WTC11 (cell line): Measurements from ENCODE around the gene TSPAN31. TPM values are rescaled to one million over a fixed set of nuclear protein-coding genes. Genes with fewer than 3 reads are reported as not detected.

Experiments
- AFF4 ChIP-seq: sonication (generic); formaldehyde crosslinking; IDR thresholded peaks from 2 replicates; pipeline ENCODE4 v1.8.1; 2023; ENCODE audit warnings: mild to moderate bottlenecking, missing genetic modification reagents, borderline replicate concordance
- ATF6 ChIP-seq: sonication (generic); formaldehyde crosslinking; IDR thresholded peaks from 2 replicates; pipeline ENCODE4 v1.8.1; 2023; ENCODE audit warnings: mild to moderate bottlenecking, missing genetic modification reagents
- CDX4 ChIP-seq: fragments of 250-450 bp; sonication (Bioruptor Pico); IDR thresholded peaks from 2 replicates; pipeline ENCODE4 v1.9.0; 2021; ENCODE audit warnings: moderate library complexity, mild to moderate bottlenecking, inconsistent platforms, borderline replicate concordance
- CTCF ChIP-seq: fragments of 200-600 bp; IDR thresholded peaks from 2 replicates; pipeline ENCODE4 v1.8.0; 2022; ENCODE audit warnings: antibody characterized with exemption
- FOXJ3 ChIP-seq: sonication (generic); formaldehyde crosslinking; IDR thresholded peaks from 2 replicates; pipeline ENCODE4 v1.9.0; 2021; ENCODE audit warnings: missing genetic modification reagents, mild to moderate bottlenecking, borderline replicate concordance
- FOXP1 ChIP-seq: sonication (generic); formaldehyde crosslinking; IDR thresholded peaks from 2 replicates; pipeline ENCODE4 v1.8.0; 2022; ENCODE audit warnings: missing genetic modification reagents, mild to moderate bottlenecking, moderate library complexity, borderline replicate concordance
- JAZF1 ChIP-seq: fragments of 250-450 bp; sonication (Bioruptor Pico); IDR thresholded peaks from 2 replicates; pipeline ENCODE4 v1.9.0; 2021; ENCODE audit warnings: moderate library complexity, mild to moderate bottlenecking, inconsistent platforms
- NR3C1 ChIP-seq: sonication (generic); formaldehyde crosslinking; conservative IDR thresholded peaks from 2 replicates; pipeline ENCODE4 v1.8.1; 2023; ENCODE audit warnings: low read depth, mild to moderate bottlenecking, missing genetic modification reagents
- PRDM15 ChIP-seq: sonication (generic); formaldehyde crosslinking; IDR thresholded peaks from 2 replicates; pipeline ENCODE4 v1.8.0; 2022; ENCODE audit warnings: missing genetic modification reagents
- RELA ChIP-seq: sonication (generic); formaldehyde crosslinking; IDR thresholded peaks from 2 replicates; pipeline ENCODE4 v1.8.1; 2022; ENCODE audit warnings: missing genetic modification reagents, mild to moderate bottlenecking, borderline replicate concordance
- SMAD4 ChIP-seq: sonication (generic); formaldehyde crosslinking; IDR thresholded peaks from 2 replicates; pipeline ENCODE4 v1.8.0; 2022; ENCODE audit warnings: mild to moderate bottlenecking, missing genetic modification reagents
- SOX15 ChIP-seq: fragments of 250-450 bp; sonication (Bioruptor Pico); IDR thresholded peaks from 2 replicates; pipeline ENCODE4 v1.9.0; 2021; ENCODE audit warnings: mild to moderate bottlenecking
- TP53 ChIP-seq: sonication (generic); formaldehyde crosslinking; IDR thresholded peaks from 2 replicates; pipeline ENCODE4 v1.8.1; 2023; ENCODE audit warnings: mild to moderate bottlenecking, missing genetic modification reagents
- ZMAT4 ChIP-seq: fragments of 250-450 bp; sonication (Bioruptor Pico); IDR thresholded peaks from 2 replicates; pipeline ENCODE4 v1.9.0; 2021; ENCODE audit warnings: mild to moderate bottlenecking
- ZNF219 ChIP-seq: sonication (generic); formaldehyde crosslinking; IDR thresholded peaks from 2 replicates; pipeline ENCODE4 v1.8.0; 2023; ENCODE audit warnings: missing genetic modification reagents, mild to moderate bottlenecking, borderline replicate concordance
- ZNF425 ChIP-seq: fragments of 250-450 bp; sonication (Bioruptor Pico); conservative IDR thresholded peaks from 2 replicates; pipeline ENCODE4 v1.9.0; 2021; ENCODE audit warnings: mild to moderate bottlenecking
- total RNA-seq: library from RNA; stranded (reverse); gene quantifications from 3 replicates; pipeline ENCODE4 v1.2.3, GENCODE V29; 2021

Gene TSPAN31
- total RNA-seq, 1 experiment from 2014 or later = 9.9 TPM

- TF ChIP-seq ATF6 (CRISPR knock-in tag) = no peak
- no peak for TF ChIP-seq ZMAT4 (CRISPR knock-in tag)
- no peak for TF ChIP-seq CTCF
- TF ChIP-seq NR3C1 (CRISPR knock-in tag) = no peak
- 0 out of 2 replicates have a peak, but pooled peaks have one; percentile 28 for TF ChIP-seq RELA (CRISPR knock-in tag)
- TF ChIP-seq TP53 (CRISPR knock-in tag) = no peak; the same call in 1 of the 2 replicates
- TF ChIP-seq FOXP1 (CRISPR knock-in tag) = peak; percentile 61; the same call in 1 of the 2 replicates
- TF ChIP-seq CDX4 (CRISPR knock-in tag) = no peak
- TF ChIP-seq ZNF425 (CRISPR knock-in tag) = no peak
- TF ChIP-seq JAZF1 = no peak
- TF ChIP-seq AFF4 (CRISPR knock-in tag) = no peak
- TF ChIP-seq SOX15 (CRISPR knock-in tag) = no peak
- no peak for TF ChIP-seq ZNF219 (CRISPR knock-in tag)
- no peak for TF ChIP-seq PRDM15
- no peak for TF ChIP-seq FOXJ3 (CRISPR knock-in tag)
- 0 out of 2 replicates have a peak, but pooled peaks have one; percentile 4 for TF ChIP-seq SMAD4
Measured at GRCh38 chr12:57765003-57765697, 20.3 kb downstream of the TSPAN31 start (continued).
